HFF-Myc (cell line): ENCODE measurements around the gene KRT15.

Source experiments
- DNase-seq: peaks from one replicate; pipeline ENCODE4 v3.0.0-alpha.2; 2011; ENCODE audit warnings: low read depth; ENCODE audit errors: extremely low read depth
- H3K4me3 ChIP-seq: replicated peaks from 2 replicates; pipeline ENCODE4 v1.5.1; 2011; ENCODE audit warnings: low read depth, mild to moderate bottlenecking, control low read depth, low read length
- TF ChIP-seq, protein P1 (sequence below): IDR thresholded peaks from 2 replicates; pipeline ENCODE4 v1.5.1; 2012; ENCODE audit warnings: mild to moderate bottlenecking, low read depth, low read length, control low read depth; ENCODE audit errors: missing control alignments

Gene KRT15

DNA sequence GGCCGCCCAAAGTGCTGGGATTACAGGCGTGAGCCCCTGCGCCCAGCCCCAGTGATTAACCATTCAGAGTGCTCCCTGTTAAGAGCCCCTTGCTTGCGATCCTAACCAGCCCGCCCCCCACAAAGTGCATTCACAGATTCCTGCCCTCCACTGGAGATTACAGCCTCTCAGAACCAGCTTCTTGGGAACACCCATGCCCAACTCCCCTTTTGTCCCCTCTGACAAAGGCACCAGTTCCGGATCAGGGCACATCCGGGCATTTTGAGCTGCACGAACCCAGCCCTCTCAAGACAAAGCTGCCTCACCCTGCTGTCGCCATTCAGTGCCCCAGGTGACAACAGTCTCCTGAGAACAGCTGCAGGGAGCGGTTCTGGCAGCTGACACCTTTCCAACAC, 10.3 kb upstream of the KRT15 start:
- DNase-seq: no peak
- no peak overlapping the region for H3K4me3 ChIP-seq
- TF ChIP-seq, protein P1, sequence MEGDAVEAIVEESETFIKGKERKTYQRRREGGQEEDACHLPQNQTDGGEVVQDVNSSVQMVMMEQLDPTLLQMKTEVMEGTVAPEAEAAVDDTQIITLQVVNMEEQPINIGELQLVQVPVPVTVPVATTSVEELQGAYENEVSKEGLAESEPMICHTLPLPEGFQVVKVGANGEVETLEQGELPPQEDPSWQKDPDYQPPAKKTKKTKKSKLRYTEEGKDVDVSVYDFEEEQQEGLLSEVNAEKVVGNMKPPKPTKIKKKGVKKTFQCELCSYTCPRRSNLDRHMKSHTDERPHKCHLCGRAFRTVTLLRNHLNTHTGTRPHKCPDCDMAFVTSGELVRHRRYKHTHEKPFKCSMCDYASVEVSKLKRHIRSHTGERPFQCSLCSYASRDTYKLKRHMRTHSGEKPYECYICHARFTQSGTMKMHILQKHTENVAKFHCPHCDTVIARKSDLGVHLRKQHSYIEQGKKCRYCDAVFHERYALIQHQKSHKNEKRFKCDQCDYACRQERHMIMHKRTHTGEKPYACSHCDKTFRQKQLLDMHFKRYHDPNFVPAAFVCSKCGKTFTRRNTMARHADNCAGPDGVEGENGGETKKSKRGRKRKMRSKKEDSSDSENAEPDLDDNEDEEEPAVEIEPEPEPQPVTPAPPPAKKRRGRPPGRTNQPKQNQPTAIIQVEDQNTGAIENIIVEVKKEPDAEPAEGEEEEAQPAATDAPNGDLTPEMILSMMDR: no peak

DNA sequence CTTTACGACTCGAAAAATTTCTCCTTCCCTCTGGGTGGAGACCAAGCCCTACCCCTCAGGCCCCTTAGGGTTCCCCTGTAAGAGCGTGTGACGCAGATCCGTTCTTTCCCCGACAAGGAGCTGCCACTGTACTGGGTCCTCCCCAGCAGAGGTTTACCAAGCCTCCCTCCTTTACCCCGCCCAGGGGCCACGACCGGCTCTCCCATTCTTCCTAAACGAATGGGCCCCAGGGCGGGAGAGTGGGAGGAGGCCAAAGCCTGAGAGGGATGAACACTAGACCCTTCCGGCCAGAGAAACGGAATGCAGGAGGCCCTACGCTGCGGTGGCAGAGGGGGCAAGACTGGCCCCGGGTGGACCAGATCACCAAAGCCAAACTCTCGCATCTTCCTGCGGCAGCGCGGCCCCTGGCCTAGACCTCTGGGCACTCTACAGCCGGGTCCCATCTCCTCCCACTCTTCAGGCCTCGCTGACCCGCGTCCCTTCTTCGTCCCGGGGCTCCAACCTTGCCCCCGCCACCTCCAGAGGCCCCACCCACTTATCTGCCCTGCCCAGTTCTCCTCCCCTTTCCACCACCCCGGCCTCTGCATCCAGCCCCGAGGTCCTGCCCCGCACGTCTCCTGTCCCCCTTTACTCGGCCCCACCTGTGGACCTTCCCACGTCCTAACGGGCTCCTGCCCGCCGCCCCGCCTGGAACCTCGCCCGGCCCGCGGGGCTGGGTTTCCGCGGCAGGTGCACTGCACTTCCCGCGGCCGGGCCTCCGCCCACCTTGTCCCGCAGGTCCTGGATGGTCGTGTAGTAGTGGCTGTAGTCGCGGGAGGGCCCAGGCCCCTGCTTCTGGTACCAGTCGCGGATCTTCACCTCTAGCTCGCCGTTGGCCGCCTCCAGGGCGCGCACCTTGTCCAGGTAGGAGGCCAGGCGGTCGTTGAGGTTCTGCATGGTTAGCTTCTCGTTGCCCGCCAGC, 8.7 kb upstream of the KRT15 start:
- DNase-seq: no peak
- TF ChIP-seq, protein P1: no peak
- peak overlapping the region; percentile 35 for H3K4me3 ChIP-seq

DNA sequence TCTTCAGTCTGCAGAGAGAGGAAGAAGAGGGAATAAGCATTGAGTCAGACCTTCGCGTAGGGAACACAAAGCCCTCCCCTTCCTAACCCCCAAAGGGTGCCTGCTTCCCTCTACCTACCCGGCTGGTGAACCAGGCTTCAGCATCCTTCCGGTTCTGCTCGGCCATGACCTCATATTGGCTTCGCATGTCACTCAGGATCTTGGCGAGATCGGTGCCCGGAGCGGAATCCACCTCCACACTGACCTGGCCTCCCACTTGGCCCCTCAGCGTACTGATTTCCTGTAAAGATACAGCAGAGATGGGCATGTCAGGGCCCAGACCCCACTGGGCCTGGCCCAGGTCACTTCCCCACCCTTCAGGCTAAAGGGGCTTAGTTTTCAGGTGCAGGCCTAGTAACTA, 5.6 kb upstream of the KRT15 start:
- TF ChIP-seq, protein P1: no peak
- DNase-seq: no peak
- no peak overlapping the region for H3K4me3 ChIP-seq

DNA sequence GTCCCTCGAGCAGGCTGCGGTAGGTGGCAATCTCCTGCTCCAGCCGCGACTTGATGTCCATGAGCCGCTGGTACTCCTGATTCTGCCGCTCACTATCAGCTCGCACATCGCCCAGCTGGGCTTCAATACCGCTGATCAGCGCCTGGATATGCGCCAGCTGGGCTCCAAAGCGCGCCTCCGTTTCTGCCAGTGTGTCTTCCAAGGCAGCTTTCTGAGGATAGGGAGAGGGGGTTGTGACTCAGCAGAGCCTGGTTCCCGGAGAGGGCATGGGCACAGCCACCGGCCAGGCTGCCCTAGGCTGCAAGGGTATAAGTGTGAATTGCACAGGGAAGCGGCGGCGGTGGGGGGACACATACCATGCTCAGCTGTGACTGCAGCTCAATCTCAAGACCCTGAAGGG, 5.1 kb upstream of the KRT15 start:
- TF ChIP-seq, protein P1: no peak
- no peak for DNase-seq
- H3K4me3 ChIP-seq: no peak overlapping the region

DNA sequence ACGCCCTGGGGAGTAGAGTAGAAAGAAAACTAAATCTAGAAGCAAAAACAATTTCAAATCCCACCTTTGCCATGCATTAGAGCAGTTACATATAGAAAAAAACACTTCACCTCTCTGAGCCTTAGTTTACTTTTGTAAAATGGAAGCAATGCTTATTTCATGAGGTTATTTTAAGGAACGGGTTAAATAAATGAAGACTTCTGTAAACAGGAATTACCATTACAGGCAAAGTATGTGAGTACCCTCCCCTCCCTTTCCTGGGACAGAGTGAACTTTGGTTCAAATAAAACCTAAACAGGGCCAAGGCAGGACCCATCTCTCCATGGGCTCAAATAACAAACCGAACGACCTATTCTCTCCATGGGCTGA, 4.5 kb upstream of the KRT15 start:
- no peak overlapping the region for H3K4me3 ChIP-seq
- DNase-seq: no peak
- TF ChIP-seq, protein P1: no peak

DNA sequence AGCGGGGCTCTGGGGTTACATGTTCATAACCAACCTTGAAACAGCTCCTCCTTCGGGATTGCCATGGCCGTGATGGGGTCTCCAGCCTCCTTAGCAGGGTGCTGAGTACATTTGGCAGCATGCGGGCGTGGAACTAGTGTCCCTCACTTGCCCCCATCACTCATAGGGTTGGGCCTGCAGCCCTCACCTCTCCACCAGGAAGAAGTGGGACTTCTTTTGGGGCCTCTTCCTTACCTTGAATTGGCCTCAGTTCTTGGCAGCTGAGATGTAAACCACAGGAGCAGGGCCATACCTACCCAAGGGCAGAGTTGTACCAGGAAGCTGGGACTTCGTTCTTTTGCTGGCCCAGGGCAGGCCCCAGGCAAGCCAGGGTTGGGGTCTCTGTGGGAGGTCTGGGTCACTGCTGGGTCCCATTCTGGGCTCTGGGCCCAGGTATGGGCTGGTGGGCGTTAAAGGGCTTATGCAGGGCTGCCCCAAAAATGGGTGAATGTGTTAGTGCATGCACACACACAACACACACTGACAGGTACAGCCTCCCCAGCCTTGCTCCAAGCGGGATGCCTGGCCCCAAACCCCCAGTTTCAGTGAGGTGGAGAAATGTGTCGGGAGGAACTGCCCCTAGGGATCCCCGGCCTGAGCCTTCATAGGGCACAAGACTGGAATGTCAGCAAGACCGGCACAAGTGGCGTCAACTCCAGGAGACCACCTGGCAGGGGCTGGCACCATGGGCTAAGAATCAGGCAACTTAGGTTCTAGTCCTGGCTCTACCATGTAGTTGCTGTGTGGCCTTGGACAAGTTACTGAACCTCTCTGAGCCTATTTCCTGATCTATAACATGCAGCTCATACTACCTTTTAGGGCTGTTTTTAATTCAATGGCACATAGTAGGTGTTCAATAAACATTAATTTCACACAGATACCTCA, 3.9 kb upstream of the KRT15 start:
- no peak for DNase-seq
- H3K4me3 ChIP-seq: no peak overlapping the region
- TF ChIP-seq, protein P1: no peak
